Common myeloid progenitor, CD34-positive (primary cell): ENCODE data around the gene TLDC2.
"Not testable (repeated sequence)": the region's sequence is repeated elsewhere in the genome, so short reads cannot be mapped to it uniquely, and the experiment has no call there.

Experiments
- CTCF ChIA-PET: fragments of 350-600 bp; sonication (Branson Sonifier 250); formaldehyde crosslinking; loops from one replicate; lab custom pipeline; 2021; ENCODE audit warnings: antibody characterized with exemption; lab: Charles Lee
- POLR2A ChIA-PET: fragments of 350-600 bp; sonication (Branson Sonifier 250); formaldehyde crosslinking; loops from one replicate; lab custom pipeline; 2021; ENCODE audit warnings: antibody characterized with exemption; lab: Charles Lee
- DNase-seq, 3 donors: peaks; one replicate each; pipeline versions ENCODE4 v3.0.0 to v3.0.0-alpha.2; 2013
- H3K27ac ChIP-seq, 2 experiments: 1 replicate in 1 of 2; 2 replicates in 1 of 2; pipeline ENCODE4 v1.7.0; 2013; ENCODE audit warnings: inconsistent platforms in 2 of 2, low read length in 2 of 2, mild to moderate bottlenecking in 2 of 2, low read depth in 1 of 2, moderate library complexity in 1 of 2; ENCODE audit not compliant: severe bottlenecking in 2 of 2, insufficient read depth in 1 of 2, poor library complexity in 1 of 2
- H3K27me3 ChIP-seq, 5 experiments: replicated peaks in 2 of 5; 1 replicate in 3 of 5; 2 replicates in 2 of 5; pipeline versions ENCODE4 v1.6.1 to v1.7.0; 2013; ENCODE audit warnings: low read length in 4 of 5, mild to moderate bottlenecking in 2 of 5, moderate library complexity in 2 of 5, inconsistent platforms in 1 of 5; ENCODE audit not compliant: insufficient read depth in 5 of 5, control insufficient read depth in 4 of 5
- H3K36me3 ChIP-seq, 4 experiments: 1 replicate in 2 of 4; 2 replicates in 2 of 4; pipeline versions ENCODE4 v1.6.1 to v1.7.0; 2013; ENCODE audit warnings: low read length in 3 of 4, control low read depth in 1 of 4, mild to moderate bottlenecking in 1 of 4; ENCODE audit not compliant: control insufficient read depth in 4 of 4, insufficient read depth in 4 of 4
- H3K4me1 ChIP-seq, 4 experiments: 1 replicate in 3 of 4; 2 replicates in 1 of 4; pipeline versions ENCODE4 v1.6.1 to v1.7.1; 2013; ENCODE audit warnings: low read length in 3 of 4, mild to moderate bottlenecking in 3 of 4, control low read depth in 1 of 4, inconsistent platforms in 1 of 4, moderate library complexity in 1 of 4; ENCODE audit not compliant: control insufficient read depth in 4 of 4, insufficient read depth in 4 of 4; ENCODE audit errors: control extremely low read depth in 1 of 4
- H3K4me3 ChIP-seq, 7 experiments: 1 replicate in 4 of 7; 2 replicates in 3 of 7; pipeline versions ENCODE4 v1.5.1 to v1.7.0; 2013; ENCODE audit warnings: mild to moderate bottlenecking in 7 of 7, low read length in 6 of 7, moderate library complexity in 6 of 7, inconsistent platforms in 2 of 7, low read depth in 2 of 7, control low read depth in 1 of 7; ENCODE audit not compliant: insufficient read depth in 4 of 7, control insufficient read depth in 1 of 7; ENCODE audit errors: extremely low read depth in 1 of 7
- H3K9me3 ChIP-seq, 5 experiments: 1 replicate in 4 of 5; 2 replicates in 1 of 5; pipeline versions ENCODE4 v1.6.1 to v1.7.1; 2013; ENCODE audit warnings: low read length in 4 of 5, mild to moderate bottlenecking in 2 of 5, inconsistent platforms in 1 of 5, low read depth in 1 of 5, moderate library complexity in 1 of 5; ENCODE audit not compliant: control insufficient read depth in 4 of 5, insufficient read depth in 2 of 5; ENCODE audit errors: control extremely low read depth in 1 of 5
- WGBS: methylation state at CpG from one replicate; pipeline ENCODE4 v1.1.5; 2013; ENCODE audit not compliant: insufficient coverage; 5-methylcytosine and 5-hydroxymethylcytosine counted together

Gene TLDC2

DNA sequence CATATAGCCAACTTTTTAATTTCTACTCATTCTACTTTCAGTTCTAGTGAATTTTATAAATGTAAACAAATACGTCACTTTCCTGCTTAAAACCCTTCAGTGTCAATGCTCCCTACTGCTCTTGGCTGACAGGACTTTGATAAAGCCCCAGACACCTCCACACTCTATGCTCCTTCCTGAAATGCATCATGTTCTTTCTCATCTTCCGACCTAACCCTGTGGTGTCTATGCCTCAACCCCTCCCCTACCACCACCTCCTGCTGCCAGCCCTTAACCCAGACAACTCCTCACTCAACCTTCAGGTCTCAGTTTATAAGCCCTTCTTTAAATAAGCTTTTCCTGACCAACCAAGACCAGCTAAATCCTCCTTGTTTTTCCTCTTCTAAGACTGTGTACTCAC, 19.1 kb downstream of the TLDC2 start:
- ChIA-PET POLR2A (no interaction called here), CTCF (interaction anchor here (1.0 kb wide), 1 partner anchor 9 kb away, joined by 3 read pairs; no protein-coding TSS in a partner anchor)
- H3K27ac ChIP-seq, result no peak overlapping the region
- H3K4me1 ChIP-seq, result no peaks in the 10 kb centered on the region
- no peaks in the 10 kb centered on the region for H3K27me3 ChIP-seq
- DNase-seq, result no peak
- 100% methylated on average over 2 of the region's 2 CpGs for WGBS
- peaks cover 0 to 21% (median 0%) of the 10 kb centered on the region in 4 experiments for H3K36me3 ChIP-seq
- no peak overlapping the region for H3K4me3 ChIP-seq
- H3K9me3 ChIP-seq, result no peaks in the 10 kb centered on the region

DNA sequence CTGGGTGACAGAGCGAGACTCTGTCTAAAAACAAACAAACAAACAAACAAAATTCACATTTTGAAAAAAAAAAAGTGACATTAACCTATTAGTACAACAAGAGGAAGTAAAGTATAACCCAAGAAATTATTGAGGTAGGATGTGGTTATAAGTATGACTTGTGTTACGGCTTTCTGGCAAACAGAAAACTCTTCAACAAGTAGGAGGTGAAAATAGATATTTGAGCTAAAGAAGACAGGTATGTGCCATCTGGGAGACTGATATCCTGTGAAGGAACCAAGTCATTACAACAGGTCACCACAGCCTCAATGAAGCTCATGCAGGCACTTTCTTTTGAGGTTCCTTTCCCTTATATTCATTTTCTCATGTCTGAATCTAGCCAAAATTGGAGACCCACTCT, 28.8 kb downstream of the TLDC2 start:
- CTCF ChIA-PET, result interaction anchor here (1.4 kb wide), 1 partner anchor 17 kb away, joined by 3 read pairs; no protein-coding TSS in a partner anchor
- Histone ChIP-seq H3K4me3 (no peak overlapping the region), H3K27me3 (no peaks in the 10 kb centered on the region), H3K9me3 (no peaks in the 10 kb centered on the region), H3K27ac (no peak overlapping the region), H3K36me3 (no peaks in the 10 kb centered on the region), H3K4me1 (peaks cover 0 to 8% (median 4%) of the 10 kb centered on the region in 4 experiments)
- peak in 2 of 3 donors; percentile 54 to 64 for DNase-seq
- POLR2A ChIA-PET, result no interaction called here
- WGBS, result no CpG with 5 or more reads among the region's 2 CpGs

DNA sequence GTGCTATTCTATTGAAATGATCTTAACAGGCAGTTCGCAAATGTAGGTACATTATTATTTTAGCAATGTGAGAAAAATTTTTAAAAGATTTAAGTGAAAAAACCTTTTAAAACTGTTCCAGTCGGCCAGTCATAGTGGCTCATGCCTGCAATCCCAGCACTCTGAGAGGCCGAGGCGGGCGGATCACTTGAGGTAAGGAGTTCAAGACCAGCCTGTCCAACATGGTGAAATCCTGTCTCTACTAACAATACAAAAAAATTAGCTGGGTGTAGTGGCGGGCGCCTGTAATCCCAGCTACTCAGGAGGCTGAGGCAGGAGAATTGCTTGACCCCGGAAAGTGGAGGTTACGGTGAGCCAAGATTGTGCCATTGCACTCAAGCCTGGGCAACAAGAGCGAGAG, 29.6 kb downstream of the TLDC2 start:
- H3K4me3 ChIP-seq, DNase-seq, H3K9me3 ChIP-seq, H3K36me3 ChIP-seq, POLR2A ChIA-PET, H3K27me3 ChIP-seq, H3K27ac ChIP-seq, H3K4me1 ChIP-seq: not testable (repeated sequence)
- CTCF ChIA-PET, result interaction anchor here (0.8 kb wide), 1 partner anchor 80 kb away, joined by 3 read pairs; no protein-coding TSS in a partner anchor
- WGBS, result 96% methylated on average over 4 of the region's 10 CpGs

DNA sequence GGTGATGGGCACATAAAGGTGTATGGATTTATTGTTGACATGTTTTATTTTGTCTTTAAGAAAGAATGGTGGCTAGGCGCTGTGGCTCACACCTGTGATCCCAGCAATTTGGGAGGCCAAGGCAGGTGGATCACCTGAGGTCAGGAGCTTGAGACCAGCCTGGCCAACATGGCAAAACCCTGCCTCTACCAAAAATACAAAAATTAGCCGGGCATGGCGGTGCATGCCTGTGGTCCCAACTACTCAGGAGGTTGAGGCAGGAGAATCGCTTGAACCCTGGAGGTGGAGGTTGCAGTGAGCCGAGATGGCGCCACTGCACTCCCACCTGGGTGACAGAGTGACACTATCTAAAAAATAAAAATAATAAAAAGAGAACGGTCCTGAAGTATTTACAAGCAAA, 30.1 kb downstream of the TLDC2 start:
- DNase-seq, H3K4me3 ChIP-seq, H3K27ac ChIP-seq, H3K36me3 ChIP-seq, H3K27me3 ChIP-seq, POLR2A ChIA-PET, H3K4me1 ChIP-seq, H3K9me3 ChIP-seq: not testable (repeated sequence)
- WGBS, result 95% methylated on average over 4 of the region's 7 CpGs
- CTCF ChIA-PET, result interaction anchor here (0.8 kb wide), 1 partner anchor 81 kb away, joined by 3 read pairs; no protein-coding TSS in a partner anchor

DNA sequence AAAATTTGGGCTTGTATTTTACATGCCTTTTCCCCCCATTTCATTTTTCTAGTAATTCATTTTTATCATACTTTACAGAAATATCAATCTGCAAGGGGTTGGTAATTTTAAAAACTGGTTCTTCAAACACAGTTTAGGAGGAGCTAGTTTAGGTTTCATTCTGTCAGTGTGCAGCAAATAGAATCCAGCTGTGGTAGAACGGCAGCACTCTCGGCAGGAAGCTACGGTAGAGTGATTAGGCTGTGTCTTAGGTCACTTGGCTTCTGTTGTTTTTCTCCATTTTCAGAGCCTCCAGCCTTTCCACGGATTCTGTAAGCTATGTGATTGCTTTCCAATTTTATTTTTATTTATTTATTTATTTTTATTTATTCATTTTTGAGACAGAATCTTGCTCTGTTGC, 32.7 kb downstream of the TLDC2 start:
- no peak for DNase-seq
- Histone ChIP-seq H3K4me3 (no peak overlapping the region), H3K9me3 (no peaks in the 10 kb centered on the region), H3K36me3 (peaks cover 0 to 3% (median 0%) of the 10 kb centered on the region in 4 experiments), H3K27me3 (no peaks in the 10 kb centered on the region), H3K4me1 (peaks cover 0 to 8% (median 4%) of the 10 kb centered on the region in 4 experiments), H3K27ac (no peak overlapping the region)
- WGBS, result no CpG with 5 or more reads among the region's 4 CpGs
- ChIA-PET CTCF (no interaction called here), POLR2A (no interaction called here)

DNA sequence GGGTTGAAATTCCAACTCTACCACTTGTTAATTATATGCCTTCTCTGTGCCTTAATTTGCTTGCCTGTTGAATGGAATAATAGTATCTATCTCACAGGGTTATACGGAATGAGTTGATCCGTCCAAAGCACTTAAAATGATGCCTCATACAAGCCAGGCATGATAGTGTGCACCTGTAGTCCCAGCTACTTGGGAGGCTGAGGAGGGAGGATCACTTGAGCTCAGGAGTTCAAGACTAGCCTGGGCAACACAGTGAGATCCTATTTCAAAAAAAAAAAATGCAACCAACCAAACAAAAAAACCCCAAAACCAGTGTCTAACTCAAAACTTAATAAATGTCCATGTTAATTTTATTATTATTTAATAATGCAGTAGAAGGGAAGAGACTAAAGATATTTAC, 40.3 kb downstream of the TLDC2 start:
- Histone ChIP-seq H3K4me3 (no peak overlapping the region), H3K27me3 (no peaks in the 10 kb centered on the region), H3K36me3 (peaks cover 0 to 5% (median 0%) of the 10 kb centered on the region in 4 experiments), H3K9me3 (no peaks in the 10 kb centered on the region), H3K27ac (no peak overlapping the region), H3K4me1 (no peaks in the 10 kb centered on the region)
- no peak for DNase-seq
- CTCF ChIA-PET, result no interaction called here
- POLR2A ChIA-PET, result no interaction called here
- WGBS, result 100% methylated on average over 2 of the region's 2 CpGs

DNA sequence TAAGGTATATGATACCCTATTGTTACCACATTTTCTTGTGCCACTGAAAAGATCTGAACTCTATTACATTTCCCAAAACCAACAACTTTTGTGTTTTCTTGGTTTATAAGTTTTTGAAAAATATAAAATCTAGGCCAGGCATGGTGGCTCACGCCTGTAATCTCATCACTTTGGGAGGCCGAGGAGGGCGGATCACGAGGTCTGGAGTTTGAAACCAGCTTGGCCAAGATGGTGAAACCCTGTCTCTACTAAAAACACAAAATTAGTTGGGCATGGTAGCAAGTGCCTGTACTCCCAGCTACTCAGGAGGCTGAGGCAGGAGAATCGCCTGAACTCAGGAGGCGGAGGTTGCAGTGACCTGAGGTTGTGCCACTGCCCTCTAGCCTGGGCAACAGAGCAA, 41.3 kb downstream of the TLDC2 start:
- POLR2A ChIA-PET, result no interaction called here
- no peak for DNase-seq
- peaks cover 0 to 5% (median 0%) of the 10 kb centered on the region in 4 experiments for H3K36me3 ChIP-seq

More for the DNA sequence above, 41.3 kb downstream of the TLDC2 start:
- H3K4me3 ChIP-seq, result no peak overlapping the region
- H3K27me3 ChIP-seq, result no peaks in the 10 kb centered on the region
- H3K9me3 ChIP-seq, result no peaks in the 10 kb centered on the region
- H3K4me1 ChIP-seq, result no peaks in the 10 kb centered on the region
- 94% methylated on average over 4 of the region's 6 CpGs for WGBS
- H3K27ac ChIP-seq, result no peak overlapping the region
- CTCF ChIA-PET, result interaction anchor here (1.0 kb wide), 1 partner anchor 17 kb away, joined by 3 read pairs; no protein-coding TSS in a partner anchor
